HG03571 (cell line): ENCODE results near the gene GSG1L.

Source experiments
- ATAC-seq: cut with Tn5 transposase; IDR thresholded peaks from one replicate; pipeline ENCODE4 v1.9.1; 2021; ENCODE audit not compliant: unreplicated experiment

The GSG1L gene

DNA sequence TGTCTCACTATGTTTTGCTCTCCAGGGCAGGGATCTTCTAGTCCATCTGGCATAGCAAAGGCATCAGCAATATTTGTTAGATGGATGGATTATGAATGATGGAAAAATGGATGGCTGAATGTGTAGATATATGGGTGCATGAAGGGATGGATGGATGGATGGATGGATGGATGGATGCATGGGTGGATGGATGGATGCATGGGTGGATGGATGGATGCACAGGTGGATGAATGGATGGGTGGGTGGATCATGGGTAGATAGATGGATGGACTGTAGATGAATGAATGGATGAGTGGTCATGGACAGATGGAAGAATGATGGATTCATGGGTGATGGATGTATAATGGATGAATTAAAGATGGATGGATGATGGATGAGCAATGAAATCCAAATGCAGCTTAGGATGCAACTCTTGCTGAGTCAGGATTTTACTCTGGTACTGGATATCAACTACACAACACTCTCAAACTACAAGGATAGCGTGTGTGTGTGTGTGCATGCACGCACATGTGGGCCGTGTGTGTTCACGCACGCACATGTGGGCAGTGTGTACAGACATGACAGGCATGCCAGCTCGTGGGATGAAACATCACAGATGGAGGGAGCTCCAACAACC, 34.0 kb downstream of the GSG1L start:
- ATAC-seq: no peak

DNA sequence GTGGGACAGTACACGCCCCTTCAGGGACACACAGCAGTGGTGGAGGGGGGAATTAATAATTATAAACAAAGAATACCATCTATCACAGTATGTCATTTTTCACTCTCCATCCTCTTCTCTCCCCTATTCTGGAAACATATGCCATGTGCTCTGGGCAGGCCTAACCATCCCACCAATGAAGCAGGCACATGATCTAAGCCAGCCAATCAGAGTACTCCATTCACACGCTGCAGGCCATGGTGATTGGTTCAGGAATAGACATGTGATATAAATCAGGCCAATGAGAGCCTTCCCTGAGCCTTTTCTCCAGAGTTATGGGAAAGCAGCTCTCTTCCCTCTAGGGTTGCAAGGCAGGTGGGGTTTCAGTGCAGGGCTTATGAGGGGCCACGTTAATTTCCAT, 36.5 kb downstream of the GSG1L start:
- no peak for ATAC-seq

DNA sequence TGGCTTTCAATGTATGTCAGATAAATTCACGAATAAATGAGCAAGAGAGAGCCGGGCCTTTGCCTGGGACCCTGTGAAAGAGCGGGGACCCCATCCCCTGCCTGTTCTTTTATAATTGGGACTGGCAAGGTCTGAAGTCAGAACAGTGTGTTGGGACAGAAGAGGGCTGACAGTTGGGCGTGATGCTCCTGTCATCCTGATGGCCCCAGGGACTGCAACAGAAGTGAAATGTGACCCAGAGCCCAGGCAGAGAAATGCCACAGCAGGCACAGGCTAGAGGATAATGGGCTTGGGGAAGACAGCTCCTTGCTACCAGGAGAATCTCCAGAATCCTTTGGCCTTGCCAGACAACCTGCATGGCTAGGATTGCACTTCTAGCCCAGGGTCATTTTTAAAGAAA, 37.9 kb downstream of the GSG1L start:
- no peak for ATAC-seq

DNA sequence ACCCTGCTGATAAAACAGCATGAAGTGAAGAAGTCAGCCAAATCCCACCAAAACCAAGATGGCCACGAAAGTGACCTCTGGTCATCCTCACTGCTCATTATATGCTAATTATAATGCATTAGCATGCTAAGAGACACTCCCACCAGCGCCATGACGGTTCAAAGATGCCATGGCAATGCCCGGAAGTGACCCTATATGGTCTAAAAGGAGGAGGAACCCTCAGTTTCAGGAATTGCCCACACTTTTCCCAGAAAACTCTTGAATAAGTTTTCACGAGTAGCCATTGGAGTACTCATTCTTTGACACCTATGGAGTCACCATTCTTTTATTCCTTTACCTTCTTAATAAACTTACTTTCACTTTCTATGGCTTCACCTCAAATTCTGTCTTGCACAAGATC, 44.3 kb downstream of the GSG1L start:
- ATAC-seq: no peak

DNA sequence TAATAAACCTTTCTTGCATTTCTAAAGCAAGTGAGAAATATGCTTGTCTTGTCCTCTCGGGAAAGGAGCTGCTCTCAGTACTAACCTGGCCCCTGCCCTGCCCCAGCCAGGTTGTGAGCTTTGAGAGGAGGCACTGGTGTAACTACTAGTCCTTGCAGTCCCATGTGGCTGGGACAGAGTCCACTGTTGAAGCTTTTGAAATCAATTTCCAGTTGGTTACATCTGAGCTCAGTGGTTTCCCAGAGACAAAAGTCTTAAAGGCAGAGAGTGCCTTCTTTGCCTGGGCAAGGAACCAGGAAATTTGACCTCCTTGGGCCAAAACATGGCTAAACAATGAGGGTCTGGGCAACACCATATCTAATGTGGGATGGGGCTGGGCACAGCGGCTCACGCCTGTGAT, 48.7 kb downstream of the GSG1L start:
- ATAC-seq: no peak

DNA sequence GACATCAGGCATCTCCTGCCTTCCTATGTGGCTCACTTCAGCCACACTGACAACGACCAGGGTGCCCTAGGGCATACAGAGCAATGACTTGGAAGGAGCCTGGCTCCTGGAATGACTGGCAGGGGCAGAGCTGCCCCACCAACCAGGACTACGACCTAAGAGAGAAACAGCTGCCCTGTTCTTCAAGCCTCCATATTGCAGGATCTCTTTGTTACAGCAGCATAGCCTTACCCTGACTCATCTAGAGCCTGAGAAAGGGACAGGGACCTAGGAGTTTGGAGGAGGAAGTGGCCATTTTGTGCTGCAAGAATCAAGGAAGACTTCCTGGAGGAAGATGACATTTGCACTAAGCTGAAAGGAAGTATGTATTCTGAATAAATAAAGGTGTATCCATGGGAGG, 49.6 kb downstream of the GSG1L start:
- no peak for ATAC-seq

DNA sequence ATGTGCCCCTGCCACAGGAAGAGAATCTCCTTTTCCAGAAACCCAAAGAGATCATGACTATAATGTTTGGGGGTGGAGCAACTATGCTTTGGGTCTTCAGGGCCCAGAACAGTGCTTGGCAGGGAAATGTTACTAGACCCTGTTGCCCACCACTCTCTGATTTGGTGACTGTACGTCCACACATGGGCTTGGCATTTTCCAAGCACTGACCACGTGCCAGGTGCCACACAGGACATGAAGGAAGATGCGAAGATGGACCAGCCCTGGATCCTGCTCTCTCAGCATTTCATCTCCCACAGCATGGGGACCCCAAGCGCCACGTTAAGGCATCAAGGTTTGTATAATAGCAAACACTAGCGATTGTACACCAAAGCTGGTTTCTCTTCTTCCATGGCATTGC, 50.1 kb downstream of the GSG1L start:
- no peak for ATAC-seq

DNA sequence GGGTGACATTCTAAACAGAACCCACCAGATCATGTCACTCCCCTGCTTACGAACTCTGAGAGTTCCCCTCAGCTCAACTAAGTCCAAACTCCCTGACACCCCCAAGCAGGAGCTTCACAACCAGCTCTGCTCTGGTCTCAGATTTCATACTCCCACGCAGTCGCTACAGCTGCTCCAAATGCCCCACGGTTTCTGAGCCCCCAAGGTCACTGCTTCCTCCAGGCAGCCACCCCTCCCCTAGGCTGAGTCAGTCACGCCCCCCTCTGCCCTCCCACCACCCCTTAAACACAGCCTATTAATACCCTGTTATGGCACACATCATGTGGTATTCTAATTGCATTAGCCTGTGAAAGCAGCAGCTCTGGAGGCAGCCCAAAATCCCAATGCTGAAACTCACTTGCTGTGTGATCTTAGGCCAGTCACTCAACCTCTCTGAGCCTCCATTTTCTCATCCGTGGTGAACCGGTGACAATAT, 51.5 kb downstream of the GSG1L start:
- ATAC-seq: no peak

DNA sequence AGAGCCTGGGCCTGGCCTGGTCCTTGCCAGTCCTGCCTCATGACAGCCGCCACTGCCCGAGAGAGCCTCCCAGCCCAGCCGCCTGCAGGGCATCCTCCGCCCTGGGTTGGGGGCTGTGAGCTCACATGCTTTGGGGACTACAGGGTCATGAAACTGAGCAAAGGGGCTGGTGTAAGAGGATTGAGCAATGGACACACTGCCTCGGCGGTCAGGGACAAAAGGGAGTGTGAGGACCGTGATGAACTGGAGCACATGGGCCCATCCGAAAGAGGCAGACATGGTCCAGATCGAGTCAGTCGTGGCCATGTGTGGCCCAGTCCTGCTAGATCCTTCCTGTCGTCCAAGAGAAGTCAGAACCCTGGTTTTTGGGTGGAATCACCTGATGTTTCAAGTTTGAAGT, 52.3 kb downstream of the GSG1L start:
- ATAC-seq: no peak

DNA sequence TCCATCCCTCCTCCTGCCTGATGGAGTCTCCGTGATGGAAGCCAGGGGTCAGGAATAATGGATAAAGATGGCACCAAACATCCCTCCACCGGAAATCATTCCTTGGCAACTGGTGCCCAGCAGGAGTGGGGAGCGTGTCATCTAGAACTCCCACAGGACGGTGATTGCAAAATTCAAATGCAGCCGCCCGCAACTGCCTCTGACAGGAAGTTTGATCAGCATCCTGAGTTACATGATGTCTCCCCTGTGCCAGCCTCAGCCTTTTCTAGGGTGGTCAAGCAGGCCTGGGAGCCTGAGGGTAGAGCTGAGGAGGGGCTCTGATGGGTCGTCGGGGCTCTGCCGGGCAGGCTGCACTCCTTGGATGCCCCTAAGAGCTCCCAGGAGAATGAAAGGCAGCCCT, 52.8 kb downstream of the GSG1L start:
- no peak for ATAC-seq

DNA sequence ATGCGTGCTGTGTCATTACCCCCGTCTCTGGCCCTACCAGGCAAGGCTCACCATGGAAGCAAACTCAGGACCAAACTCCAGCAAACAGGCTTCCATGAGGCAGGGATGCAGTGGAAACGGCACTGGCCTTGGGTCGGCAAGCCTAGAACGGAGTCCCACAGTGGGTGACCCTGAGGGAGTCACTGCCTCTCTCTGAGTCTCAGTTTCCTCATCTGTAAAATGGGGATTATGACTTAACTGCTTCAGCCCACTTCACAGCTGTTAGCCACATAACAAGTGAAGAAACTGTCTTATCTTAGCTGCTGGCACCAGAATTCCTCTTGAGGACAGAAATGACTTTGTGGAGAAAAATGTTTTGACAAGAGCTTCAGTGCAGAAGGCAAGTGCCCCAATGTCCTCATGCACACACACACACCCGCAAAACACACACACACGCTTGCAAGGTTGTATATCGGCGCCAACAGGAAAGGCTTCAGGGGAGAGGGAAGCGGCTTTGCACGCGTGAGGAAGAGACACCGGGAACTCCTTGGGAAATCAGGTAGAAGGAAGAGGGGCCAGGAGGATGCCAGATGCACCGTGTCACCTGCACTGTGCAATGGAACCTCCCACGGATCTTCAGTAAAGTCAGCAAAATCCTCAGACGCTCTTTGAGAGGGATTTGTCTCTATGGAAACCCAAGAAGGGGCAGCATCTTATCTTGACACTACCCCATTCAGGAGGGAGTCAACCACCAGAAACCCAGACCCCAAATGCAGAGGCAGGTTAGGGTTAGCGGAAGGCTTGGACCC, 53.7 kb downstream of the GSG1L start:
- ATAC-seq: no peak

DNA sequence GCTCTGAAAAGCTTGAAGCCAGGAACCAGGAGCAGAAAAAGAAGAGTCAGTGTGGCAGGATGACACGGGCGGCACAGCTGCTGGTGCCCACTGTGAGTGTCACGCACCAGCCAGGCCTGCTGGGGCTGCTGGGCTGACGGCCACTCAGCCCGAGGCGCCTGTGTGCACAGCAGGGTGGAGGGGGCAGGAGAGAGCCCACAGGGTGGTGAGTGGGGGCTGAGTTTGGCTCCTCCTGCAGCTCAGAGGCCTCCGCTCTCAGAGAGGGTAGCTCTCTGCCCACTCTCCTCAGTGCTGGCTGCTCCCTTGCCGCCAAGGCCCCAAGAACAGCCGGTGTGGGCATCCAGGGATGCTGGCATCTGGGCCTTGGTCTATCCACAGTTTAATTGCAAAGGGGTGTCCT, 59.6 kb downstream of the GSG1L start:
- no peak for ATAC-seq

DNA sequence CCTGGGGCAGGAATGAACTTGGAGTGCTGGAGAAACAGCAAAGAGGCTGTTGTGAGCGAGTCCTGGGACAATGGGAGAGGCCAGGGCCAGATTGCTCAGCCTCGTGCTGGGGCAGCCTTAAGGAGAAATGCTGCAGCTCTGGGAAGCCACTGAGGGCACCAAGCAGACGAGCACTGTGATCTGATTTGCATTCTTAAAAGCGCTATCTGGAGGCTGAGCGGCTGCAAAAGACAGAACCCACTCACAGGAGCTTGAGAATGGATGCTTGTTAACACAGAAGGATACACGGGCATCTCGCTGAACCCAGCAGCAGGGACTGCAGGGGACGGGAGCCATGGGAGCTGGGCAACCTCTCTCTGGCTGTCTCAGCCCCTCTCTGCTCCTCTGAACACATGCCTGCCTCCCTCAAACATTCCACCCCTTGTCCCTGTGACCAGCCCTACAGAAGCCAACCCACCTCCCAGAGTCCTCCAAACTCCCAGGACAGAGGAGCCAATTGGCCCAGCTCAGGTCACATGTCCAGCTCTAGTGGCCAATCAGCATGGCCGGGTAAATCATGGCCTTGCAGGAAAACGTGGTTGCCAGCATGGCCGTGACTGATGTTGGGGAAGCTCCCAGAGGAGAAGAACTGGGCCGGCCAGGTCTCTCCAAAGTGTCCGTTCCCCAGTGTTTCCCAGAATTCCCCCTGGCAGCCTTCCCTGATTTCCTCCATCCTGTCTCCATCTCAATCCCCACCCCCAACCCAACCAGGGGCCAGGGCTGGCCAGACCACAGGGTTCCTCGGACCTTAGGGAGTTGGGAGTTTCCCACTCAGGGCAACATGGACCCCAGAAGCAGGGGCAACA, 60.3 kb downstream of the GSG1L start:
- ATAC-seq: no peak

DNA sequence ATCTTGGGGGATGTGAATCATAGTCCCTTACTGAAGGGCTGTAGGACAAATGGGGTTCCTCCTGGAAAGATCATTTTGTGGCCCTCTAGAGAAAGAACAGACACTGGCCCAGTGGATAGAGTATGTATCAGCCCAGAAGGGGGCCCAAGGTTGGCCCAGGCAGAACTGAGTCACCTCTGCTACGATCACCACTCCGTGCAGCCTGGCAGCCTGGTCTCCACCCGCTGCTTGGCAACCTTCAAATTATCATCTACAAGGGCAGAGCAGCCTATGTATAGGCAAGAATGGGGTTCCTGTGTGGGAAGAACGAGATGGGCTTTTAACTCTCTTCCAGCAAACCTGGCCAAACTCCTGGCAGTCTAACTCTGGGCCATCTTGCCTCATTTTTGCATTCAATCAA, 61.9 kb downstream of the GSG1L start:
- no peak for ATAC-seq

DNA sequence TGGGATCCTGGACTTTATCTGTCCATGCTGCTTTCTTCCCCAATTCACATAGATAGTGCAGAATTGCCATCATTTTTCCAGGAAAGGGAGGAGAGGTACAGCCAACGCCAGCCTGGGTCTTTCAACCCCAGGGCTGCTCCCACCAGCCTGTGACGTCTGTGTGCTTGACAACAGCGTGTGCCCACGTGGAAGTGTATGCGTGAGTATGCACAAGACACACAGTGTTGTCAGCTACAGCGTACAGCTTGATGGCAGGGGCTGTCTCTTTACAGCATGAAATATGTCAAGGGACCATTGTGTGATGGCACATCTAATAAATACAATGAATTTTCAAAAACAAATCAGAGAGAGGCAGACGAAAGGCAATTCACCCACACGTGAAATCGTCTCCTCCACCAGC, 62.3 kb downstream of the GSG1L start:
- ATAC-seq: no peak

DNA sequence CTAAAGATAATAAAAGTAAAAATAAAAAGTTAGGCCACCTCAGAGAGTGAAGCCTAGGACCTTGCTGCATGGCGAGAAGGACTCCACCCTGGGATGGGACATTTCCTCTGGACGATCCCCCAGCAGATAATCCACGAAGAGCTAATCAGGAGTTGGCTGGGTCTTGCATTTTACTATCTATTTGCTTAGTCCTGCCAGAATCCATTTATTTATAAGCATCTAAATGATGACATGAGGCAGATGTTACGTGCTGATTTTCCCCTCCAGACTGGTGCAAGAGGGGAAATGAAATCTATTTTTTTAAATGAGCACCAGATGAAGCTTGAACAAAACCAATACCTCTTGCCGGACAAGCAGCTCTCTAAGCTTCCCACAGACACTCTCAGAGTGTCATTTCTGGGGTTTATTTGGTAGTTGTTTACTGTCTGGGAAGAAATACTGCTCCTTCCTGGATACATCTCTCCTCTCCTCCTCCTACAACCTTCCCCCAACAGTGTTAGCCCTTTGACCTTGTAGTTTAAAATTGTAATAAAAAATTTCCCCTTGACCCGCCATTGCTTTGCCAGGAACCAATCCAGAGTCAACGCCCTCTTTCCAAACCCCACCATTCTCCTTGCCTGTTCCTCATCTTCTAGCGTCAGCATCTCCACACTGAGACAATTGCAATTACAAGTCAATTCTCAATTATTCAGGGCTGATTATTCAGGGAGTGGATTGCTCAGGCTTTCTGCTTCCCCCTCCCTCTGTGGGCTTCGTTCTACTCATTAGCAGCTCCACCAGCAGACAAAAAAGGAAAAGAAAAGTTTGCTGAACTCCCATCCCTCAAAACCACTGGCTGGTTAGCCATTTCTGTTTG, 63.0 kb downstream of the GSG1L start:
- ATAC-seq: no peak

DNA sequence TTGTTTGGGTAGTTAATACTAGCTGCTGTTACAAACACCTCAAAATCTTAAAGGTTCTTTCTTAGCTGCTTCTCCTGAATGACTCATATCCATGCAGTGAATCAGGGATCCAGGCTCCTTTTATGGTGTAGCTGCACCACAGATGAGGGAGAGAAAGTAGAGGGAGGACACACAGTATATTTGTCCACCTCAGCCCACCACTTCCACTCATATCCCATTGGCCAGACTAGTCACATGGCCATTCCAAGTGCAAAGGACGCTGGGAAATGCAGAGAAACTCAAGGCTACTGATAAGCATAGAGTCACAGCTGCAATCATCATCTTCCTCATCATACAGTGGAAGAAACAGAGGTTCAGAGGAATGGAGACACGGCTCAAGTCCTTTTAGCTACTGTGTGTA, 63.8 kb downstream of the GSG1L start:
- ATAC-seq: no peak

DNA sequence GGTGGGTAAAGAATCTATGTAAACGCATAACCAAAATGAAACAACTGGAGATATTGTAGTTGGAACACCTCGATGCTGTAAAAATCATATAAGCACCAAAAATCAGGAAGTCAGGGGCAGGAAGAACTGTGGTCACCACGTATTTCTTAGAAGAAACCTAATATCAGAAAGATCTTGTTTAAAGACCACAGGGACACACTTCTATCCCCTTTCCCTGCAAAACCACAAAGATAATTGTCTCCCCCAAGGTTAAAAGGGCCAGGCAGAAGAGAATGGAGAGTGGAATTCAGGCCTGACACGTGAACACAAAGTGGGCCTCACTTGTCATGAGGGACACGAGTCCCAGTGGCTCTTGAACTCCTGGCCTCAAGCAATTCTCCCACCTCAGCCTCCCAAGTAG, 68.1 kb downstream of the GSG1L start:
- no peak for ATAC-seq

DNA sequence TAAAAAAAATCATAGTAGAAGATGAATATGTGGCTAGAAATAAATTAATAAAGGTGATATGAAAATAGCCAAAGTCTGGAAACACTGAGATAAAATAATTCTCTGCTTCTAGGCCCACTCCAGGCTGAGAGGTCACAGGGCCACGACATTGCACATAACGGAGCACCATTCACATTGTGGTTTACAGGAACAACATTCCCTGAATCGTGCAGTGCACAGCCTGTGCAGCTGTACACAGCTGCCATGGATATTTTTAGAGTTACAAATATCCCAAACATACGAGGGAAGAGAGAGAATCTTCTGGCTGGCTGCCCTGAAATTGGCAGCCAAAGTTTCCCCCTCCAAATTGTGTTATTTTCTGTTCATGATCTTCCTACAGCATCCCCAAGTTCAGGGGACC, 68.8 kb downstream of the GSG1L start:
- no peak for ATAC-seq

DNA sequence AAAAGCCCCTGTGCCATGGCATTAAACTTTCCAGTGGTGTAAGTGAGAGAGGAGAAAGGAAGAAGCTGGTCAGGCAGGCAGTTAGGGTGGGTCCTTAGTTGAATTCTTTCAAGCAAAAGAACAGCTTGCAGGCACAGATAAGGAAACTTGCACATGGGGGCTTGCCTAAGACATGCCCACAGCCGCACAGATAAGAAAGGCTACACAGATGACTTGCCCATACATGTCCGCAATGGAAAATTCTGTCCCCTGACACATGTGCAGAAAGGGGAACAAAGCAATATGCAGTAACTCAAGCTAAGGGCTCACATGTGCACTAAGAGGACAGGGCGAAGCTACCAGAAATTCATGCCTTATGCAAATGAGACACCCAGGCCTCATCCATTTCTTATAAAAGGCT, 69.9 kb downstream of the GSG1L start:
- no peak for ATAC-seq

DNA sequence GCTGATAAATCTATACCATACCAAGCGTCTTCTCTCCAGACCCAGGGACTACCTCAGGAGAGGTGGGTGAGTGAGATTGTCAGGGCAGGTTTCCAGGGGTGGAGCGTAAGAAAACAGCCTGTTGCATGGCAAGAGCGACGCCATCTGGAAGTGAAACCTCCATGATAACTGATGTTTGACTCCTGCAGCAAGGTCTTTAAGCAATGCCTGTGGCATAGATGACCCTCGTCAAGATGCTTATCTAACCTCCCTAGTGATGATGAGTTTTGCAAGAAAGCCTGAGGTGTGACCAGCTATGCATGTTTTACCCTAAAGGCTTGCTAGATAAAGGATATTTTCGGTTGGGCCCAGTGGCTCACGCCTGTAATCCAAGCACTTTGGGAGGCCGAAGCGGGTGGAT, 71.6 kb downstream of the GSG1L start:
- no peak for ATAC-seq
